GM21447 (cell line): ENCODE results near the gene PPP4R4.
"Not testable (repeated sequence)": the region's sequence is repeated elsewhere in the genome, so short reads cannot be mapped to it uniquely, and the experiment has no call there.

ENCODE experiments used
- ATAC-seq: cut with Tn5 transposase; IDR thresholded peaks from one replicate; pipeline ENCODE4 v1.9.1; 2021; ENCODE audit not compliant: unreplicated experiment

The PPP4R4 gene

DNA sequence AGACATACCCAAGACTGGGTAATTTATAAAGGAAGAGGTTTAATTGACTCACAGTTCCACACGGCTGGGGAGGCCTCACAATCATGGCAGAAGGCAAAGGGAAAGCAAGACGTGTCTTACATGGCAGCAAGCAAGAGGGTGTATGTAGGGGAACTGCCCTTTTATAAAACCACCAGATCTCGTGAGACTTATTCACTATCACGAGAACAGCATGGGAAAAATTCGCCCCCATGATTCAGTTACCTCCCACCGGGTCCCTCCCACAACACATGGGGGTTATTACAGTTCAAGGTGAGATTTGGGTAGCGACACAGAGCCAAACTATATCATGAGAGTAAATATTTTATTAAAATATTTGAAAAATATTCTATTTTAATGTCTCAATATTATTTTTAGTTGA, 94.5 kb downstream of the PPP4R4 start:
- ATAC-seq, result not testable (repeated sequence)

DNA sequence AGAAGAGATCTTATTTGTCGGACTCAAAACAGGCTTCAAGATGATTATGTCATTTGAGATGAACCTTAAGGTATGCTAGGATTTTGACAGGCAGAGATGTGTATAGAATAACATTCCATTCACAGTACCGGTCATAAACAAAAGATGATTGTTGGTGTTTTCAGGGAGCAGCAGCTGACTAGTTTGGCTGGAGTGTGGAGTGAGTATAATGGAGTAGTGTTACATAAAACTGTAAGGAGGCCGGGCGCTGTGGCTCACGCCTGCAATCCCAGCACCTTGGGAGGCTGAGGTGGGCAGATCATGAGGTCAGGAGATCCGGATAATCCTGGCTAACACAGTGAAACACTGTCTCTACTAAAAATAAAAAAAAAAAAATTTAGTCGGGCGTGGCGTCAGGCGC, 95.0 kb downstream of the PPP4R4 start:
- no peak for ATAC-seq

DNA sequence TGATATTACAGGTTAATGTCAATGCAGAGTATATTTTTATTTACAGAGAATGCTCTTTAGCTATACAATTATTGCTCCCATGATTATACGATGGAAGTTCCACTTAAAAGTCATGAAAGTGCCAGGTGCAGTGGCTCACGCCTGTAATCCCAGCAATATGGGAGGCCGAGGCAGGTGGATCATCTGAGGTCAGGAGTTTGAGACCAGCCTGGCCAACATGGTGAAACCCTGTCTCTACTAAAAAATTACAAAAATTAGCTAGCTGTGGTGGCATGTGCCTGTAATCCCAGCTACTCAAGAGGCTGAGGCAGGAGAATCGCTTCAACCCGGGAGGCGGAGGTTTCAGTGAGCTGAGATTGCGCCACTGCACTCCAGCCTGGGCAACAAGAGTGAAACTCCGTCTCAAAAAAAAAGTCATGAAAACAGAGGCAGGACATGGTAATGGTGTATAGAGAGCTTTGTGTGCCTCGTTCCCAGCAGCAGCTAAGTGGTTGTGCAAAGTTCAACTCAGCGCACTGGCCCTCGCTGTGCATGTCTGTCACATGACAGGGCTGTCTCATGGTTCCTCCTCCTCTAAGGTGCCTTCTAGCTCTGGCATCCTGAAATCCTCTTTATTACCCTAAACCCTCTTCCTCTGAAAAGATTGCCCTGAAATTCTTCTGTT, 102.9 kb downstream of the PPP4R4 start:
- ATAC-seq, result not testable (repeated sequence)

DNA sequence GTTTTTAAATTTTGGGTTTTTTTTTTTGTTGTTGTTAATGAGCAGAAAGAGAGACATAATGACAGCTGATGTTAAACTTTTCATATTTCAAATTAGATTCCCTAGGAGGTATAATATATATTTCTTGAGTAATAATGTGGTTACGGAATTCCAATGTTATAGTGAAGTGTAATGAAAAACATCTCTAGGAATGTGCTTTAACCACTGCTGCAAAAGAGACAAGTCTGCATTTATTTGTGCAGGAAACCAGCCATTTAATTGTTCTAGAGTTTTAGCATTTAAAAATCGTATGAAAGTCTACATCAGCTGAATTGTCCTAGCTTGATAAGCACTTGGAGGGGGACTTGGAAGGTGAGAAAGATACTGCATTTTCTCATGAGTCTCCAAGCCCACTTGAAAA, 104.6 kb downstream of the PPP4R4 start:
- no peak for ATAC-seq

DNA sequence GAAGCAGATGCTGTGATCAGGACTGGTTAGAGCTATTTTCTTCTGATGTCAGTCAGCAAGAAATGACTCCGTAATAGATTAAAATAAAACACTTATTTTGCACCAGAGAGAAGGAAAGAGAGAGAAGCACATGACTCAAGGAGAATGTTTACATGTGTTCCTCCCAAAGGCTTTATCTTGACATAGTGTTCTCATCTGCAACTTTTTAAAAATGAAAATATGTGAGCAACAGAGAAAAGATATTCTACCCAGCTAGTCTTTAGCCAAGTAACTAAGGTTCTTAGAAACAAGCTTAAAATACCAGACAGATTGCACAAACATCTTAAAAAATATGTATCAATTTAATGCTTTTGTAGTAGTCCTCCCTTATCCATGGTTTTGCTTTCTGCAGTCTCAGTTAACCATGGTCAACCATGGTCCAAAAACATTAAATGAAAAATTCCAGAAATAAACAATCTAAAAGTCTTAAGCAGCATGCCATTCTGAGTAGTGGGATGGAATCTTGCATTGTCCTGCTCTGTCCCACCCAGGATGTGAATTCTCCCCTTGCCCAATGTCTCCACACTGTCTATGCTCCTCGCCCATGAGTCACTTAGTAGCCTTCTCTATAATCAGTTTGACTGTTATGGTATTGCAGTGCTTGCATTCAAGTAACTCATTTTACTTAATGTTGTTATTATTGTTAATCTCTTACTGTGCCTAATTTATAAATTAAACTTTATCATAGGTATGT, 109.0 kb downstream of the PPP4R4 start:
- no peak for ATAC-seq

DNA sequence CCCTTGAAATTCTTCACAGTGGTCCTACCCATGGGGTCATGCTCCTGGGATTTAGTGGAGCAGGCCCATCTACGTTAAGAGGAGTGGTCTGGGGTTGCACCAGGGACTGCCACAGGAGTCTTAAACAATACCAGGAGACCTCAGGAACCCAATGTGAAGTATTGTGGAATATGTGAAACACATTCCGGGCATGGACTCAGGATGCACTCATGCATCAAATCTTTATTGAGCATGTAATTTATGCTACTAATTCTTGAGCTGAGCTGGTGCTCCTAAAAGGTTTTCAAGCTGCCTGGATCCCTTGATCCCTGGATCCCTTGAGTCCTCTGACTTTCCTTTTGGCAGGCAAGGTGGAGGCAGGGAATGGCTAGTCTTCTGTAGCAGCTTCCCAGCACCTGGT, 110.1 kb downstream of the PPP4R4 start:
- no peak for ATAC-seq

DNA sequence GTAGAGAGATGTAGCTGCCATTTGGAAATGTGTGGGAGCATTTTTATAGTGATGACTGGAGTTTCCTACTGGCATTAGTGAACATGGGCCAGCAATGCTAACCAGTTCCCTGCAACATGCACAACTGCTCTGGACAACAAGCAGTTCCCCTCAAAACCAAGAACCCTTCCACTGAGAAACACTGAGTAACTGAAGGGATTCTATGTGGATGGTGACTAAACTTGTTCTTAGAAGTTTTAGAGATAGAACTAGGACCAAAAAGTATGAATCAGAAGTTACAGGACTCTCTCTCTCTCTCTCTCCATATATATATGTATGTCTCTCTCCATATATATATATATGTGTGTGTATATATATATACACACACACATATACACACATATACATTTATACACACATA, 111.0 kb downstream of the PPP4R4 start:
- no peak for ATAC-seq

- ATAC-seq, result no peak
Observed at GRCh38 chr14:94288610-94289465, 114.7 kb downstream of the PPP4R4 start.

- ATAC-seq, result no peak
Observed at GRCh38 chr14:94290197-94290596, 116.1 kb downstream of the PPP4R4 start.

DNA sequence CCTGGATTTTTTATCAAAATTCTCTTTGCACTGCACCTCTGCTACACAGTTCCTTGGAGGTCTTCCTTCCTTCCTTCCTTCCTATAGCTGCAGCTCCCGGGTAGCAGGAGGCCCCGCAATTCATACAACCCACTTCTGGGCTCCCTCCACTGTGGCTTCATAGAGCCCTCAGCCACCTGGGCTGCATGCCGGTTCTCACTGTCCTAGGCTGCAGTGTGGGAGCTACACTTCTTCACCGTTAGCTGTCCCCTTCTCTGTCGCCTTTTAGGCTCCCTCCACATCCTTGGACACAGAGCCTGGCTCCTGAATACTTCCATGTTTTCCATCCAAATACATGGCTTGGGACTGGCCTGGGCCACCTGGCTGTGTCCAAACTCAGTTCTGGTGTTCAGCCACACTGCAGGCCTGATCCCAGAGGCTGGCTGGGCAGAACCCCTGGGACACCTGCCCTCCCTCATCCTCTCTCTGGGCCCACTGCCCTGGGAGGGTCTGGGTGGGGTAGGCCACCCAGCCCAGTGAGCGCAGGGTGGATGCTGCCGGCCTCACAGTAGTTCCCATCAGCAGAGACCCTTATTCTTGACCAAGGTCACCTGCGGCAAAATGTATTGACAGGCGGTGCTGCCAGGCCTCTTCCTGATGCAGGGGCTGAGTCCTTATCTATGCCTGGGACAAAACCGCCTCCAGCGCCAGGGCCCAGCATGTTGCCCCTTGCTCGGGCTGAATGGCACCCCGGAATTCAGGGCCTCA, 117.2 kb downstream of the PPP4R4 start:
- no peak for ATAC-seq

DNA sequence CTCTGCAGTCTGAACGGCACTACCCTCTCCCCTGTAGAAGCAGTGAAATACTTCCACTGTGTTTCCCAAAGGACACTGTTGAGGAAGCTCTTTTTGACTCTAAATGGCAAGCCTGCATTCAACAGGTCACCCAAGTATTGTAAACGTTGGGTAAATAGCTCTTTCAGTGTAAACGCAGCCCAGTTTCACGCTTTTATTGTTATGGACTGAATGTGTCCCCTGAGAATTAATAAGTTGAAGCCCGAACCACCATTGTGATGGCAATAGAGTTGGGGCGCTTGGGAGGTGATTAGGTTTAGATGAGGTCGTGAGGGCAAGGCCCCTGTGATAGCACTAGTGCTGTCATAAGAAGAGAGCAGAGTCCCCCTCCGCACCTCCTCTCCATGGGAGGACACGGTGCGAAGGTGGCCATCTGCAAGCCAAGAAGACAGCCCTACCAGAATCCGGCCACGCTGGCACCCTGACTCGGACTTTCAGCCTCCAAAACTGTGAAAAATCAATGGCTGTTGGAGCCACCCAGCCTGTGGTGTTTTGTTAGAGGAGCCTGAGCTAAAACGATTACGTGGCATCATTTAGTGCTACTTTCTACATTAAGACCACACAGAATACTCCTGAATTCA, 117.9 kb downstream of the PPP4R4 start:
- no peak for ATAC-seq

GRCh38 chr14:94292526-94292871, 118.4 kb downstream of the PPP4R4 start:
- ATAC-seq, result no peak

- no peak for ATAC-seq
Observed at GRCh38 chr14:94292872-94293577, 118.9 kb downstream of the PPP4R4 start, which contains the start of gene SERPINA10. TSS of gene SERPINA10 (minus strand) at chr14:94293268. CDS start at chr14:94290593, 2,675 bp downstream.

DNA sequence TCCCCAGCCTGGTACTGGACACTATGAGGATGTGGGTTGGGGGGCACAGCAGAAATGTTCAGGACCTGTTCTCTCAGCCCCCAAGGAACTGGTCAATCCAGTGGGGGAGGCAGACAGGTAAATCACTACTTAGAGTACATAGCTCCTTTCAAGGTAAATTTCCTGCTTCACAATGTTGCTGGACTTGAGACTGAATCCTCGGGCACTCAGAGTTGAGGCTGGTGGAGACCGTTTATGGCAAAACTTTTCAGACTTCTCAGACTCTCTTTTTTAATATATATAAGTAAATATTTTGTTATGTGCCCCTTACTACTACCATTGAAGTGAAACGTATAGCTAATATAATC, 119.4 kb downstream of the PPP4R4 start:
- ATAC-seq, result no peak

DNA sequence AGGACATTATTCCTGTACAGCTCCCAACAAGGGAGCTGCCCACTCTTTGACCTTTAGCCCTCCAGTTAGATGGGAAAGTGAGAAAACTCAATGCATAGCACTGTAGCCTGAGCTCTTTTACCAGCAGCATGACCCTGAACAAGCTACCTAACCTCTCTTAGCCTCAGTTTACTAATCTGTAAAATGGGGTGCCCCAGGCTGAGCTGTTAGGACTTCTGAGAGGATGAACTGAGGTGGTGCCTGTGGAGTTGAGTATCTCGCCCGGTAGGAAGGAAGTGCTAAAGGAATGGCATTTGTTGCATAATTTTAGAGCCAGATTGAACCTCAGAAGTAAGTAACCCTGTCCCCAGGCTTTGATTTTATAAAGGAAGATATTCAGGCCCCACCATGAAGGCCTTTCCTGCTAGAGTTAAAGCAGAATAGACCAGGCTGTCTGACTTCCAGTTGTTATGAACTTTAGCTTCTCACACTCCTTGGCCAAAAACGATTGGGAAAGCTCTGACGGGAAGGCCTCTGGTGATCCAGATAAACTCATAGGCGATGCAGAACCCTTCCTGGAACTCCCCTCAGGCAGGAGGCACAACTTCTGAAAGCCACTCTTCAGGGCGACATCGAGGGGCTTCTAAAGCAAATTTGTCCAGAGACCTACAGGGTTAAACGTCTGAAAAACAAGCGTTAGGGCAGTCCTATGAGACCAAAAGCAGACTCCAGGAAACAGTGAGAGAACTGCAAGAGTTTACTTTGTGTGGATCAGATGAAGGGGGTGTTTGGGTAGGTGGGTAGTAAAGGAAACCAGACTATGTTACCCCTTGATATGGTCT, 121.4 kb downstream of the PPP4R4 start:
- ATAC-seq, result no peak

- ATAC-seq, result not testable (repeated sequence)
Observed at GRCh38 chr14:94296181-94296545, 122.0 kb downstream of the PPP4R4 start.

- ATAC-seq, result no peak
Observed at GRCh38 chr14:94298130-94298529, 124.0 kb downstream of the PPP4R4 start.

DNA sequence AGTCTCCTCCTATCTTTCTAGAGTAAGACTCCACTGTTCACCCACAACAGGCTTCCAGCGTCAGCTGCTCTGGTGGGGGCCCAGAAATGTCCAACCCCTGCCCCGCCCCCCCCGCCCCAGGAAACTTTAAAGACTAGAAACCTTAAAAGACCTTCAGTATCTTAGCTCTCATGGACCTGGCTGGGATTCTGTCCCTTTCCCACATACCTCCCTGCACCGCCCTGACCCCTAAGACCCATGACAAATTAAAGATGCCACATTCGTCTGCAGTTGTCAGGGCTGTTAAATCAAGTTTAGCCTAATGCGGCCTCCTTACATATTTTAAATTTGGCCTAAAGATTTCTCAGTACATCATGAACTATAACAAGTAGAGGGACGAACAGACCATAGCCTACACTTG, 129.0 kb downstream of the PPP4R4 start:
- ATAC-seq, result no peak

GRCh38 chr14:94304243-94304642, 130.1 kb downstream of the PPP4R4 start:
- ATAC-seq, result no peak
